HG02973 (cell line): ENCODE results near the gene RBM19.

ENCODE experiments used
- ATAC-seq: cut with Tn5 transposase; IDR thresholded peaks from one replicate; pipeline ENCODE4 v1.9.1; 2021; ENCODE audit warnings: moderate library complexity; ENCODE audit not compliant: unreplicated experiment

The RBM19 gene

GRCh38 chr12:113933201-113933786, 32.8 kb downstream of the RBM19 start:
- ATAC-seq: no peak

GRCh38 chr12:113932381-113933196, 33.5 kb downstream of the RBM19 start:
- no peak for ATAC-seq

- ATAC-seq: no peak
Measured at GRCh38 chr12:113931517-113931916, 34.6 kb downstream of the RBM19 start.

GRCh38 chr12:113930249-113930648, 35.9 kb downstream of the RBM19 start:
- ATAC-seq: no peak

GRCh38 chr12:113929312-113929989, 36.7 kb downstream of the RBM19 start:
- no peak for ATAC-seq

- no peak for ATAC-seq
Measured at GRCh38 chr12:113926788-113927187, 39.3 kb downstream of the RBM19 start.

GRCh38 chr12:113924341-113924740, 41.8 kb downstream of the RBM19 start:
- no peak for ATAC-seq

- ATAC-seq: no peak
Measured at GRCh38 chr12:113923251-113923650, 42.9 kb downstream of the RBM19 start.

GRCh38 chr12:113921430-113921829, 44.7 kb downstream of the RBM19 start:
- no peak for ATAC-seq

- no peak for ATAC-seq
Measured at GRCh38 chr12:113919791-113920190, 46.3 kb downstream of the RBM19 start.

- no peak for ATAC-seq
Measured at GRCh38 chr12:113918306-113918705, 47.8 kb downstream of the RBM19 start.

GRCh38 chr12:113917393-113917792, 48.7 kb downstream of the RBM19 start:
- ATAC-seq: no peak

GRCh38 chr12:113914806-113915205, 51.3 kb downstream of the RBM19 start:
- no peak for ATAC-seq

- no peak for ATAC-seq
Measured at GRCh38 chr12:113914176-113914575, 51.9 kb downstream of the RBM19 start.

GRCh38 chr12:113912760-113913329, 53.3 kb downstream of the RBM19 start:
- ATAC-seq: no peak

- ATAC-seq: no peak
Measured at GRCh38 chr12:113911971-113912759, 54.0 kb downstream of the RBM19 start.

- ATAC-seq: no peak
Measured at GRCh38 chr12:113910751-113911272, 55.3 kb downstream of the RBM19 start.

GRCh38 chr12:113909776-113910420, 56.2 kb downstream of the RBM19 start:
- no peak for ATAC-seq

- no peak for ATAC-seq
Measured at GRCh38 chr12:113908584-113909100, 57.5 kb downstream of the RBM19 start.
